Activated T-helper 1 cell treated with anti-CD3 and anti-CD28 coated beads, Interleukin-12 subunit alpha, Interleukin-12 subunit beta, Interleukin-2, Interleukin-4 antibody, amounts not matched to agents 30 ng/mL and 10 ng/mL and 1 ng/mL, durations not matched to agents 14 hours and 24 hours and 36 hours (primary cell): ENCODE results near the gene ACSL3. TPM values are rescaled to one million over a fixed set of nuclear protein-coding genes. Genes with fewer than 3 reads are reported as not detected.
"Not testable (repeated sequence)": the region's sequence is repeated elsewhere in the genome, so short reads cannot be mapped to it uniquely, and the experiment has no call there.

Source experiments
- DNase-seq: peaks from one replicate; pipeline ENCODE4 v3.0.0; 2021; ENCODE audit warnings: low spot score
- H3K27ac Mint-ChIP-seq: one replicate; pipeline ENCODE4 v1.8.0; 2021; ENCODE audit warnings: mild to moderate bottlenecking, mixed read lengths
- H3K27me3 Mint-ChIP-seq: one replicate; pipeline ENCODE4 v1.8.0; 2022; ENCODE audit warnings: mild to moderate bottlenecking, moderate library complexity, mixed read lengths; ENCODE audit not compliant: insufficient read depth
- H3K36me3 Mint-ChIP-seq: one replicate; pipeline ENCODE4 v1.8.0; 2021; ENCODE audit warnings: low read depth, mixed read lengths
- H3K4me1 Mint-ChIP-seq: one replicate; pipeline ENCODE4 v1.8.0; 2021; ENCODE audit warnings: low read depth, mixed read lengths
- H3K4me3 Mint-ChIP-seq: one replicate; pipeline ENCODE4 v1.8.0; 2021; ENCODE audit warnings: mild to moderate bottlenecking, moderate library complexity, mixed read lengths
- H3K9me3 Mint-ChIP-seq: one replicate; pipeline ENCODE4 v1.8.0; 2021; ENCODE audit warnings: mixed read lengths
- intact Hi-C: fragments of 100-400 bp; cut with micrococcal nuclease; formaldehyde crosslinking; loops from one replicate; pipeline ENCODE4 v1.15.1; 2024
- total RNA-seq: library from RNA; stranded (reverse); gene quantifications from 2 replicates; pipeline ENCODE4 v1.2.3, GENCODE V29; 2022

Gene ACSL3
- total RNA-seq, 1 donor from 2014 or later, result 75.4 TPM

DNA sequence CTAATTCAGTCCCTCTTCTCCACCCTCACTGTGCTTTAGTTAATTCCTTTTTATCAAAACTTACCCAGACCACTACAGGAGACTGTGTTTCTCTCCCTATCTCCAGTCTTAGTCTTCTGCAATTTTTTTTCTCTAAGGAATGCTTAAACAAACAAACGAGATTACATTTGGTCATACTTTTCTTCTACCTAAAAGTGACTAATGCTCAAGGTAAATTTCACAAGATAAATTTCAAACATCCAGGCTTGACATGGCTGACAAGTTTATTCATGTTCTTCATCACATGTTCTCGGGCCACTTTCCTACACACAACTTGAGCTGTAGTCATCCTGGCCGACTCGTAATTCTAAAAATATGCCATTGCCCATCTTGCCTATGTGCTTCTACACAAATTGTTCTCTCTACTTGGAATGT lies 23.2 kb upstream of the ACSL3 start:
- H3K27ac Mint-ChIP-seq, result no peak overlapping the region
- H3K4me3 Mint-ChIP-seq, result no peak overlapping the region
- H3K4me1 Mint-ChIP-seq, result peaks cover 16% of the 10 kb centered on the region
- no peaks in the 10 kb centered on the region for H3K36me3 Mint-ChIP-seq
- DNase-seq, result no peak
- H3K9me3 Mint-ChIP-seq, result no peaks in the 10 kb centered on the region
- intact Hi-C loops, result no loop called here
- peaks cover 2% of the 10 kb centered on the region for H3K27me3 Mint-ChIP-seq

GRCh38 chr2:222840060-222840802 lies 20.6 kb upstream of the ACSL3 start:
- H3K9me3 Mint-ChIP-seq, result no peaks in the 10 kb centered on the region
- no peaks in the 10 kb centered on the region for H3K36me3 Mint-ChIP-seq
- DNase-seq, result no peak
- peaks cover 20% of the 10 kb centered on the region for H3K4me1 Mint-ChIP-seq
- intact Hi-C loops, result no loop called here
- no peak overlapping the region for H3K27ac Mint-ChIP-seq
- H3K27me3 Mint-ChIP-seq, result peaks cover 2% of the 10 kb centered on the region
- H3K4me3 Mint-ChIP-seq, result no peak overlapping the region

GRCh38 chr2:222842491-222843174 lies 18.2 kb upstream of the ACSL3 start:
- Mint-ChIP-seq H3K27ac (no peak overlapping the region), H3K4me3 (no peak overlapping the region), H3K4me1 (peaks cover 20% of the 10 kb centered on the region), H3K36me3 (no peaks in the 10 kb centered on the region), H3K9me3 (no peaks in the 10 kb centered on the region), H3K27me3 (peaks cover 7% of the 10 kb centered on the region)
- no peak for DNase-seq
- intact Hi-C loops, result no loop called here

- H3K4me1 Mint-ChIP-seq, result peaks cover 20% of the 10 kb centered on the region
- H3K9me3 Mint-ChIP-seq, result no peaks in the 10 kb centered on the region
- peaks cover 7% of the 10 kb centered on the region for H3K27me3 Mint-ChIP-seq
- no peak overlapping the region for H3K4me3 Mint-ChIP-seq
- intact Hi-C loops, result no loop called here
- no peaks in the 10 kb centered on the region for H3K36me3 Mint-ChIP-seq
- no peak overlapping the region for H3K27ac Mint-ChIP-seq
- DNase-seq, result no peak
These were observed 16.5 kb upstream of the ACSL3 start for GRCh38 chr2:222844323-222844722.

DNA sequence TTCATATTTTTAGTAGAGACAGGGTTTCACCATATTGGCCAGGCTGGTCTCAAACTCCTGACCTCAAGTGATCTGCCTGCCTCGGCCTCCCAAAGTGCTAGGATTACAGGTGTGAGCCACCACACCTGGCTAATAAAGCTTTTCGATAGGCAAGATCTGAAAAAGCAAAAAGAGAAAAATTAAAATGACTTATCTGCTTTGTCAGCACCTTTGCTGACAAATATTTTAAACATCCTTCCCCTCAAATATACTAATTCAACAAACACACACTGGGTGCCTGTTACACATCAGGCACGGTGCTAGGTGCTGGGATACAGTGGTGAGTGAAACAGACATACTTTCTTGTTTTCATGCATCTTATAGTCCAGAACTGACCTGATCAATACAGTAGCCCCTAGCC lies 15.5 kb upstream of the ACSL3 start:
- H3K9me3 Mint-ChIP-seq, H3K4me3 Mint-ChIP-seq, H3K27me3 Mint-ChIP-seq, H3K27ac Mint-ChIP-seq, H3K36me3 Mint-ChIP-seq, DNase-seq, intact Hi-C loops: not testable (repeated sequence)
- peaks cover 16% of the 10 kb centered on the region for H3K4me1 Mint-ChIP-seq

DNA sequence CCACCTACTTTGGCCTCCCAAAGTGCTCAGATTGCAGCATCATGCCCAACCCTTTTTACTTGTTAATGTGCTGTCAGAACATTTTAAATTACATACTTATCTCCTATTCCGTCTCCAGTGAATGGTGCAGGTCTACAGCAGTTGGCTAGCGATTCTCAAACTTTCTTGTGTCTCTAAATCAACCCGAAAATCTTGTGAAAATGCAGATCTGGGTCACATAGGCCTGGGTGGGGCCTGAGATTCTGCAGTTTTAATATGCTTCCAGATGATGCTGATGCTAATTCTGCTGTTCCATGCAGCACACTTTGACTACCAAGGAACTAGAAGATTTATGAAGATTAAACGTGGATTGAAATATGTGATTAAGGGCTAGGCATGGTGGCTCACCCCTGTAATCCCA lies 14.8 kb upstream of the ACSL3 start:
- Mint-ChIP-seq H3K9me3 (no peaks in the 10 kb centered on the region), H3K36me3 (no peaks in the 10 kb centered on the region), H3K27me3 (peaks cover 5% of the 10 kb centered on the region), H3K4me1 (peaks cover 11% of the 10 kb centered on the region), H3K27ac (no peak overlapping the region), H3K4me3 (no peak overlapping the region)
- intact Hi-C loops, result no loop called here
- no peak for DNase-seq

- H3K27ac Mint-ChIP-seq, result peak overlapping the region; percentile 22
- H3K36me3 Mint-ChIP-seq, H3K27me3 Mint-ChIP-seq, DNase-seq, H3K9me3 Mint-ChIP-seq, H3K4me1 Mint-ChIP-seq, H3K4me3 Mint-ChIP-seq, intact Hi-C loops: not testable (repeated sequence)
These were observed 12.8 kb upstream of the ACSL3 start for GRCh38 chr2:222848031-222848430.

DNA sequence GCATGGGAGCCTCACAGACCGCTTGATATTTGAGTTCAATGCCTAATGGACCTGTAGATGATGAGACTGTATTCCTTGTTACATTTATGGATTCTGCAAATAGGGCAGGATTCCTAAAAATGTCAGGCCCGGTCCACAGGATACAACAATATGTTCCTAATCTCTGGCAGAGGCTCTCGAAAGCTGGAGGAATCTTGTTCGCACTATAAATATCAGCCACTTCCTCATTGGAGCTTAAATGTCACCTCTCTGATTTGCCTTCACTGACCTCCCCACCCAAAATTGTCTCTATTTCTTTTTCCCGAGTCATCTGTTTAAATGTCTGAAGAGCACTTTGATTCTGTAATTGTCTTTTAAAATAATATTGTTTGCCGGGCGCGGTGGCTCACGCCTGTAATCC lies 12.0 kb upstream of the ACSL3 start:
- intact Hi-C loops, result no loop called here
- H3K4me1 Mint-ChIP-seq, result peaks cover 4% of the 10 kb centered on the region
- no peak for DNase-seq

DNA sequence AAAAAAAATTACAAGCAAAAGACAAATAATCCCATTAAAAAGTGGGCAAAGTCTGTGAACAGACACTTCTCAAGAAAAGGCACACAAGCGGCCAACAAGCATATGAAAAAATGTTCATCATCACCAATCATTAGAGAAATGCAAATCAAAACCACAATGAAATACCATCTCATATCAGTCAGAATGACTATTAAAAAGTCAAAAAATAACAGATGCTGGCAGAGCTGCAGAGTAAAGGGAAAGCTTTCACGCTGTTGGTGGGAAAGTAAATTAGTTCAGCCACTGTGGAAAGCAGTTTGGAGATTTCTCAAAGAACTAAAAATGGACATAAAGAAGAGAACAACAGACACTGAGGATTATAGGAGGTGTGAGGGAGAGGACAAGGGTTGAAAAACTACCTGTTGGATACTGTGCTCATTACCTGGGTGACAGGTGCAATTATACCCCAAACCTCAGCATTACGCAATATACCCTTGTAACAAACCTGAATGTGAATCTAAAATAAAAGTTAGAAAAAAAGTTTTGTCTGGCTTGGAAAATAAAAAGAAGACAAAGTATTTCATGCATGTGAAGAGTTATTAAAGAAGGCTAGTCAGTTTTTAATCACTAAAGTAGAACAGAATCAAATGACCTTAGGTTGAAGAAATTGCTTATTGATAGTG lies 8.7 kb upstream of the ACSL3 start:
- peaks cover 10% of the 10 kb centered on the region for H3K27me3 Mint-ChIP-seq
- no peak for DNase-seq
- no peak overlapping the region for H3K4me3 Mint-ChIP-seq
- H3K9me3 Mint-ChIP-seq, result no peaks in the 10 kb centered on the region
- no peaks in the 10 kb centered on the region for H3K4me1 Mint-ChIP-seq
- intact Hi-C loops, result no loop called here
- H3K36me3 Mint-ChIP-seq, result no peaks in the 10 kb centered on the region
- no peak overlapping the region for H3K27ac Mint-ChIP-seq

More for the DNA sequence above, 12.0 kb upstream of the ACSL3 start:
- no peak overlapping the region for H3K4me3 Mint-ChIP-seq
- peaks cover 9% of the 10 kb centered on the region for H3K27me3 Mint-ChIP-seq
- no peak overlapping the region for H3K27ac Mint-ChIP-seq
- no peaks in the 10 kb centered on the region for H3K9me3 Mint-ChIP-seq
- no peaks in the 10 kb centered on the region for H3K36me3 Mint-ChIP-seq

- intact Hi-C loops, result no loop called here
These were observed 5.8 kb upstream of the ACSL3 start for GRCh38 chr2:222854773-222855700.

DNA sequence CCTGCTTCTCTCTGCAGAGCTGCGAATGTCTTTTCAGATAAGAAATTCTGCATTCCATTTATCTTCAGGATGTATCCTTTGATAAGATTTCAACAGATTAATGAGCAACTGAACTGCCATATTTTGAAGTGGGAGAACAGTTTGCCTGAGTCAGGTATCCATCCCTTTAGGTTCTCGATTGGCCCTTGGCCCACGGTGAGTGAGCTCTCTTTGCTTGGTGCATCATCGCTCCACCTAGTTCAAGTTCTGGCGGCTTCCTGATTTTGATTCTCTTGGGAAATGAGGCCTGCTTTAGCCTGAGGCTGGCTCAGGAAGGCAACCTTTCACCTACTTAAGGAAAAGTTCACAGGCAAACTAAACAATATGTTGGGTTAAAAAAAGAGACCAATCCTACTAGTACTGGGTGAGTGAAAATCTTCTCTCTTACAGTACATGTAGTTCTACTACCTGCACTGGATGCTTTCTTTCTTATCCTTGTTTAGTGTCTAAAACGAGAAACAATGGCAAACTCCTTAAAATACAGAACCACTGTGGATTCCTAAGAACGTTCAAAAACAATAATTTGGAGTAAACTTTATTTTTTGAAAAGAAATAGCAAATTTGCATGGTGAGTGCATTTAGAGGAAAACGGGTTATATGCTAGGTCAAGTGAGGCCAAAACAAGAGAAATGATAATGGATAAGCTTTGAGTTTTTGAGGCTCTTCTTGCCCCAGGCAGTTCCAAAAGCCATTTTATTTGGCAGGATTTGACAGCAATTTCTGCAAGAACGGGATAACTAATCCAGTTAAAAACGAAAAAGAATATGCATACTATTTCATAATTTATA lies 837 bp upstream of the ACSL3 start:
- H3K27ac Mint-ChIP-seq, result peak overlapping the region; percentile 9
- no peak for DNase-seq
- intact Hi-C loops, result loop anchor here (1.0 to 5.0 kb wide), 6 partner anchors 43 to 1727 kb away; partner anchors contain the start of genes CUL3 and FARSB
- H3K4me3 Mint-ChIP-seq, result peak overlapping the region; percentile 80
- H3K4me1 Mint-ChIP-seq, result peaks cover under 1% of the 10 kb centered on the region
- peaks cover 2% of the 10 kb centered on the region for H3K36me3 Mint-ChIP-seq
- H3K27me3 Mint-ChIP-seq, result peaks cover 15% of the 10 kb centered on the region
- no peaks in the 10 kb centered on the region for H3K9me3 Mint-ChIP-seq

More at GRCh38 chr2:222854773-222855700, 5.8 kb upstream of the ACSL3 start:
- no peak for DNase-seq
- Mint-ChIP-seq H3K27me3 (peaks cover 19% of the 10 kb centered on the region), H3K4me1 (no peaks in the 10 kb centered on the region), H3K36me3 (no peaks in the 10 kb centered on the region), H3K9me3 (no peaks in the 10 kb centered on the region), H3K4me3 (no peak overlapping the region), H3K27ac (no peak overlapping the region)
